Measurements from ENCODE around the gene IL12RB2.
A peak's percentile ranks its signal among the peaks of the same experiment; 100 is the strongest.

- TF ChIP-seq, protein P1, sequence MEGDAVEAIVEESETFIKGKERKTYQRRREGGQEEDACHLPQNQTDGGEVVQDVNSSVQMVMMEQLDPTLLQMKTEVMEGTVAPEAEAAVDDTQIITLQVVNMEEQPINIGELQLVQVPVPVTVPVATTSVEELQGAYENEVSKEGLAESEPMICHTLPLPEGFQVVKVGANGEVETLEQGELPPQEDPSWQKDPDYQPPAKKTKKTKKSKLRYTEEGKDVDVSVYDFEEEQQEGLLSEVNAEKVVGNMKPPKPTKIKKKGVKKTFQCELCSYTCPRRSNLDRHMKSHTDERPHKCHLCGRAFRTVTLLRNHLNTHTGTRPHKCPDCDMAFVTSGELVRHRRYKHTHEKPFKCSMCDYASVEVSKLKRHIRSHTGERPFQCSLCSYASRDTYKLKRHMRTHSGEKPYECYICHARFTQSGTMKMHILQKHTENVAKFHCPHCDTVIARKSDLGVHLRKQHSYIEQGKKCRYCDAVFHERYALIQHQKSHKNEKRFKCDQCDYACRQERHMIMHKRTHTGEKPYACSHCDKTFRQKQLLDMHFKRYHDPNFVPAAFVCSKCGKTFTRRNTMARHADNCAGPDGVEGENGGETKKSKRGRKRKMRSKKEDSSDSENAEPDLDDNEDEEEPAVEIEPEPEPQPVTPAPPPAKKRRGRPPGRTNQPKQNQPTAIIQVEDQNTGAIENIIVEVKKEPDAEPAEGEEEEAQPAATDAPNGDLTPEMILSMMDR (conservative IDR thresholded peaks at IDR 0.05; ENCODE audit: low read depth, low read length) = peak; percentile 92
- no peak for TF ChIP-seq EZH2 (IDR thresholded peaks at IDR 0.05; ENCODE audit: low read length, unreplicated experiment)
Observed at GRCh38 chr1:67347688-67348472, 40.2 kb downstream of the IL12RB2 start.
